Stimulated activated effector memory CD8-positive, alpha-beta T cell treated with anti-CD3 and anti-CD28 coated beads, Interleukin-12 subunit alpha, Interleukin-12 subunit beta, amount 100 ng/mL, for 72 hours (primary cell): ENCODE results near the gene ZBTB5.
"Not testable (repeated sequence)": the region's sequence is repeated elsewhere in the genome, so short reads cannot be mapped to it uniquely, and the experiment has no call there.

Experiments used
- ATAC-seq: fragments of 150-1000 bp; cut with Tn5 transposase; 2 replicates; pipeline ENCODE4 v1.10.0; 2021
- DNase-seq, 2 donors: peaks; one replicate each; pipeline ENCODE4 v3.0.0; 2021 to 2022; ENCODE audit warnings: low spot score in 2 of 2
- H3K27ac Mint-ChIP-seq: one replicate; pipeline ENCODE4 v1.8.0; 2022; ENCODE audit warnings: mild to moderate bottlenecking, mixed read lengths
- H3K36me3 Mint-ChIP-seq: one replicate; pipeline ENCODE4 v1.8.0; 2022; ENCODE audit warnings: mild to moderate bottlenecking, mixed read lengths
- H3K4me1 Mint-ChIP-seq: one replicate; pipeline ENCODE4 v1.8.0; 2022; ENCODE audit warnings: mixed read lengths
- H3K4me3 Mint-ChIP-seq: one replicate; pipeline ENCODE4 v1.8.0; 2022; ENCODE audit warnings: mild to moderate bottlenecking, mixed read lengths
- H3K9me3 Mint-ChIP-seq: one replicate; pipeline ENCODE4 v1.8.0; 2022; ENCODE audit warnings: mixed read lengths

ZBTB5 gene

GRCh38 chr9:37426846-37427245, 38.4 kb downstream of the ZBTB5 start:
- DNase-seq: no peak
- H3K4me3 Mint-ChIP-seq: no peak overlapping the region
- ATAC-seq: no peak
- no peak overlapping the region for H3K27ac Mint-ChIP-seq
- H3K9me3 Mint-ChIP-seq: no peaks in the 10 kb centered on the region
- peaks cover 18% of the 10 kb centered on the region for H3K4me1 Mint-ChIP-seq
- peaks cover 45% of the 10 kb centered on the region for H3K36me3 Mint-ChIP-seq

- not testable (repeated sequence) for H3K27ac Mint-ChIP-seq, H3K9me3 Mint-ChIP-seq, H3K4me3 Mint-ChIP-seq, DNase-seq, ATAC-seq
- H3K4me1 Mint-ChIP-seq: peaks cover 20% of the 10 kb centered on the region
- peaks cover 42% of the 10 kb centered on the region for H3K36me3 Mint-ChIP-seq
Measured at GRCh38 chr9:37426431-37426830, 38.8 kb downstream of the ZBTB5 start.

DNA sequence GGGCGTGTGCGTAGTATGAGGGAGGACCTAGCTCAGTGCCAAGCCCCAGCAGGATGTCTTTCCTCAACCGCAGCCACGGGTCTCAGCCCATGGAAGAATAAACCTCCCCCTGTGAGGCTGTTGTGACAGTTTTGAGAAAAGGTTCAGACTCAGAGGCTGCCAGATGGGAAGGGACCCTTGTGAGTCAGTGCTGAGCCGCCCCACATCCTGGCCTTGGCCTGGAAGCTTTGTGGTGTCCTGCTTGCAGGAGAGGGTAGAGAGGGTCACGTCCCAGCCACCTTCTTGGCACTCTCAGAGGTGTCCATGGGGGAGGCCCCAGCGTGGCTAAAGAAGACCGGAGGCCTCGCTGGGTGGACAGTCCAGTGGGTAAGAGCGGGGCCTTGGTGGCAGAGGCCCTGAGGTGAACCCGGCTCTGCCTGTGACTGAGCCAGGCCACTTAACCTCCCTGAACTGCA, 39.9 kb downstream of the ZBTB5 start:
- Mint-ChIP-seq H3K36me3 (peaks cover 42% of the 10 kb centered on the region), H3K4me3 (no peak overlapping the region), H3K9me3 (no peaks in the 10 kb centered on the region), H3K4me1 (peaks cover 20% of the 10 kb centered on the region), H3K27ac (no peak overlapping the region)
- no peak for DNase-seq
- ATAC-seq: no peak

DNA sequence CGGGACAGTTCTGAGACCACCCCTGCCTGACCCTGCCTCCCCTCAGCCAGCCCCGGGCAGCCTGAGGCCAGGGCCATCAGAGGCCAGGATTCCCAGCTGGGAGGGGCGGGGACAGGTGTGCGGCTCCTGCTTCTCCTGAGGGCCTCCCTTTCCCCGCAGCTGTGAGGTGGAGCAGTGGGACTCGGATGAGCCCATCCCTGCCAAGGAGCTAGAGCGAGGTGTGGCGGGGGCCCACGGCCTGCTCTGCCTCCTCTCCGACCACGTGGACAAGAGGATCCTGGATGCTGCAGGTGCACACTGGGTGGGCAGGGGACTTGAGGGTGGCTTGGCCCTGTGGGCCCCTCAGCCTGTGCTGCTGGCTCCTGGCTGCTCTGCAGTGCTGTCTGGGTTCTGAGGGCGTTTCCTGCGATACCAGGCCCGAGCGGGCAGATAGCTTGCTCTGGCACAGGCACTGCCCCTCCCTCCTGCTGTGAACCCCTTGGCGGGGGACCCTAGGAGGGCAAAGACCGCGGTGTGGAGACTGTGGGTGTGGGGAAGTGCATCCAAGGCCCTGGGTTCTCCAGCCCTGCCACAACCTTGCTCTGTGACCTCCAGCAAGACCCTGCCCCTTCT, 40.5 kb downstream of the ZBTB5 start:
- H3K4me1 Mint-ChIP-seq: peaks cover 20% of the 10 kb centered on the region
- H3K36me3 Mint-ChIP-seq: peaks cover 42% of the 10 kb centered on the region
- no peaks in the 10 kb centered on the region for H3K9me3 Mint-ChIP-seq
- H3K4me3 Mint-ChIP-seq: no peak overlapping the region
- ATAC-seq (no peak), DNase-seq (no peak)
- no peak overlapping the region for H3K27ac Mint-ChIP-seq

DNA sequence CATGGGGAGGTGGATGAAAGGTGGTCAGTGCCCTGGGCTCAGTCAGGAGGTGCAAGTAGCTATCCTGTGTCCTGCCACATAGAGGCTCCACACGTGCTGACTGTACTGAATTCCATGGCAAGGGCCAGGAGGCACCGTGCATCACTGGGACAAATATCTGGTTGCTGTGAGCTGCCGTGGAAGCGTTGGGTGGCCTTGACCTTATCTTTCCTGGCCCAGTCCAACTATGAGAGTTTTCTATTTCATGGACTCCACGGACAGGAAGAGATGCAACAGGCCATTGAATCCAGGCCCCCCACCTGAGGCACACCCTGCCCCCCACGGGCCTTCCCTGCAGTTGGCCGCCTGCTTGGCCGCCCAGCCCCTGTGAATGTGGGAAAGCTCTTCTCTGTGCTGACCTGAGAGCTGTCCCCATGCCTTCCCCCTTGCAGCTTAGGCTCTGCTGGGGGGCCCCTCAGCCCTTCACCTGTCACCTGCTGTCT, 41.0 kb downstream of the ZBTB5 start:
- Mint-ChIP-seq H3K4me1 (peaks cover 20% of the 10 kb centered on the region), H3K36me3 (peaks cover 42% of the 10 kb centered on the region), H3K4me3 (peak overlapping the region; percentile 95), H3K27ac (no peak overlapping the region), H3K9me3 (no peaks in the 10 kb centered on the region)
- ATAC-seq: no peak
- no peak for DNase-seq

DNA sequence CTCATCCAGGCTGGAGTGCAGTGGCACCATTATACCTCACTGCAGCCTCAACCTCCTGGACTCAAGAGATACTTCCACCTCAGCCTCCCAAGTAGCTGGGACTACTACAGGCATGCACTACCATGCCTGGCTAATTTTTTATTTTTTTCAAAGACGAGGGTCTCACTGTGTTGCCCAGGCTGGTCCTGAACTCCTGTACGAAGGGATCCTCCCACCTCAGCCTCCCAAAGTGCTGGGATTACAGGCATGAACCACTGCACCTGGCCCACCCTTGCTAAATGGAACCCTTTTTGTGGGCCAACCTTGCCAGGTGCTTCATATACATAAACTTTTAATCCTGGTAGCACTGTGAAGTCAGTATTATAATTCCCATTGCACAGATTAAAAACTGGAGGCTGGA, 41.7 kb downstream of the ZBTB5 start:
- H3K4me3 Mint-ChIP-seq: peak overlapping the region; percentile 95
- peaks cover 37% of the 10 kb centered on the region for H3K36me3 Mint-ChIP-seq
- ATAC-seq: no peak
- DNase-seq: no peak
- H3K9me3 Mint-ChIP-seq: no peaks in the 10 kb centered on the region
- peaks cover 20% of the 10 kb centered on the region for H3K4me1 Mint-ChIP-seq
- peak overlapping the region; percentile 99 for H3K27ac Mint-ChIP-seq

DNA sequence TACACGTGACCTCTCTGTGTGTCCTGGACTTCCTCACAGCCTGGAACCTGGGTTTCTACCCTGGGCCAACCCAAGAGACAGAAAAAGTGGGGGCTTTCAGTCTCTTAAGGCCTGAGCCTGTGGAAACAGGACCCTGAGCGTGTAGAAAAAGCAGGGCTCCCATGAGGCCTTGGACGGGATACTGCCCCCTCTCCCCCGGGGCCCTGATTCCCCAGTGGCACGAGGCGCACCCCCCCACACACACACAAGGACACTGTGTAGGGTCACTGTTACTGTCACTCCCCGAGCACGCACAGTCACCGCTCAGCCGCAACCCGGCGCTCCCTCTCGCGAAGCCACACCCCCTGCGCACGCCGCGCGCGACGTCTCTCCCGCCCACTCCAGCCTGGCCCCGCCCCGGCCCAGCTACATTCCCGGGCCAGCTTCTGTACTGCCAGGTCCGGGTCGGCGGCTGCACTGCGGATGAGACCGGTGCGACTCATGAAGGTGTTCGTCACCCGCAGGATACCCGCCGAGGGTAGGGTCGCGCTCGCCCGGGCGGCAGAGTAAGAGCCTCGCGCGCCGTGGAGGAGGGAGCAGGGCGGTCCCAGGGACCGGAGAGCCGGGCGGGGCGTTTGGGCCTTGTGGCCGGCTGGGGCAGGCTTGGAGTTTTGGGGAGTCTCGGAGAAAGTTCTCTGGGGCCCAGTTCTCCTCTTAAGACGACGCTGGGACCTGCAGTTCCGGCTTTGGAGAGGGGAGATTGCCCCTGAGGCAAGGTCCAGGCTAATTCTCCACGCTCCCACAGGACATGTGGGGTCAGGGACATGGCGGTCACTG, 42.8 kb downstream of the ZBTB5 start, which contains the start of gene GRHPR:
Gene GRHPR, plus strand, starts transcription at position 408 of the 816 bp plus-strand sequence. Its CDS starts 55 bp downstream, at position 463.
- DNase-seq (peak; percentile 89 to 96), ATAC-seq (peak; percentile 98)
- no peaks in the 10 kb centered on the region for H3K9me3 Mint-ChIP-seq
- peak within 1 kb of the TSS; percentile 99 for H3K27ac Mint-ChIP-seq
- peaks cover 27% of the 10 kb centered on the region for H3K36me3 Mint-ChIP-seq
- peaks cover 20% of the 10 kb centered on the region for H3K4me1 Mint-ChIP-seq
- H3K4me3 Mint-ChIP-seq: peak within 1 kb of the TSS; percentile 95

- peak; percentile 0 for ATAC-seq
- peak overlapping the region; percentile 99 for H3K27ac Mint-ChIP-seq
- H3K9me3 Mint-ChIP-seq: no peaks in the 10 kb centered on the region
- peaks cover 21% of the 10 kb centered on the region for H3K36me3 Mint-ChIP-seq
- DNase-seq: no peak
- H3K4me1 Mint-ChIP-seq: peaks cover 20% of the 10 kb centered on the region
- peak overlapping the region; percentile 95 for H3K4me3 Mint-ChIP-seq
Measured at GRCh38 chr9:37421914-37422288, 43.3 kb downstream of the ZBTB5 start.

DNA sequence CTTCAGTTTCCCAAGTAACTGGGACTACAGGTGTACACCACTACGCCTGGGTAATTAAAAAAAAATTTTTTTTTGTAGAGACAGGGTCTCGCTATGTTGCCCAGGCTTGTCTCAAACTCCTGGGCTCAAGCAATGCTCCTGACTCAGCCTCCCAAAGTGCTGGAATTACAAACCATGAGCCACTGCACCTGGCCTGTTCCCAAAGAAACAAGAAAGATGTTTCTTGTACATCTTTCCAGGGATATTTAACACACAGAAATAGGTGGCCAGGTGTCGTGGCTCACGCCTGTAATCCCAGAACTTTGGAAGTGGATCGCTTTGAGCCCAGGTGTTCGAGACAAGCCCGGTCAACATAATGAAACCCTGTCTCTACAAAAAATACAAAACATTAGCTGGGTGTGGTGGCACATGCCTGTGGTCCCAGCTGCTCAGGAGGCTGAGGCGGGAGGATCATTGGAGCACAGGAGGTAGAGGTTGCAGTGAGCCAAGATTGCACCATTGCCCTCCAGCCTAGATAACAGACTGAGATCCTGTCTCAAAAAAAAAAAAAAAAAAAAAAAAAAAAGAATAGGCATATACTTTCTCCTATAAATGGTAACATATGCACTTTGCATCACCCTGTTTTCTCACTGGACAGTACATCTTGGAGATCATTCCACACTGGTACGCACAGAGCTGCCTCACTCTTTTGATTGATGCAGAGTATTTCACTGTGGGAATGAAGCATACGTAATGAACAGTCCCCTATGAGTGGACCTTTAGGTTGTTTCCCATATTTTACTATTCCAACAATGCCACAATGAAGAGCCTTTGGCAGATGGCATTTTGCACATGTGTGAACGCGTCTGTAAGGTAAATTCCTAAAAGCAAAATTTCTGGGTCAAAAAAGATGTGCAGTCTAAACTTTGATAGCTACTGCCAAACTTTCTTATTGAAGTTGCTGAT, 44.7 kb downstream of the ZBTB5 start:
- Mint-ChIP-seq H3K4me1 (peaks cover 21% of the 10 kb centered on the region), H3K4me3 (no peak overlapping the region), H3K36me3 (peaks cover 7% of the 10 kb centered on the region), H3K27ac (no peak overlapping the region), H3K9me3 (no peaks in the 10 kb centered on the region)
- no peak for DNase-seq
- no peak for ATAC-seq

- Mint-ChIP-seq H3K27ac (no peak overlapping the region), H3K36me3 (peaks cover 6% of the 10 kb centered on the region), H3K4me3 (no peak overlapping the region), H3K9me3 (no peaks in the 10 kb centered on the region), H3K4me1 (peaks cover 29% of the 10 kb centered on the region)
- ATAC-seq (no peak), DNase-seq (no peak)
Measured at GRCh38 chr9:37419204-37419603, 46.0 kb downstream of the ZBTB5 start.

DNA sequence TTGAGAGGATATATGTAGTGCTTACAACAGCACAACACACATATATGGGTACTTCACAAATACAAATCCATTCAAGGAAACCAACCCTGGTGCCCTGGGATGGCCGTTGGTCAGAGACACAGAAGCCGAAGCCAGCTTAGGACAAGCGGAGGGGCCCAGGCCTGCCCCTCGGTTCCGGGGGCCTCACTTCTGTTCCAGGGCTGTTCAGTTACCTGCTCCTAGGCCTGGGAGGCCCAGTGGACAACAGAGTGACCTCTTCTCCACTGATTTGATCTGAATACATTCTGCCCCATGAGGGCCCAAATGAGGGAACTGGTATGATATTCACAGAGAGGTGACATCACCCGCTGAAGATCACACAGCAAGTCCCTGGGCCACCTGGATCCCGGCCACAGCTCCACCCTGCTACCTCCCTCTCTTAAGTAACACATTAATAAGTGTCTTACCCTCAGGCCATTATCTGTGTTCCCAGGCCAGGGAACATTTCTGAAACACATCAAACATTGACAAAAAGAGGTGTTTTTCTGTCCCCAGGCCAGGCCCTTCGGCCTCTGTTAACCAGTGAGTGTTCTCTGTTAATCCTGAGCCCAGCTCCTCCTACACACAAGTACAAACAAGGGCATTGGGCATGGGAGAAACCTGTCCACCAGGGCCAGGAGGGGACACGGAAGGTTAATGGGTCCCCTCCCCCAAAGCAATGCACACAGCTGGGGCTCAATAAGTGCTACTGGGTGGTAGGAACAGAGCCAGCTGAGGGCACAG, 47.2 kb downstream of the ZBTB5 start:
- Mint-ChIP-seq H3K9me3 (no peaks in the 10 kb centered on the region), H3K27ac (no peak overlapping the region), H3K4me3 (no peak overlapping the region), H3K36me3 (peaks cover 6% of the 10 kb centered on the region), H3K4me1 (peaks cover 17% of the 10 kb centered on the region)
- ATAC-seq (no peak), DNase-seq (no peak)

DNA sequence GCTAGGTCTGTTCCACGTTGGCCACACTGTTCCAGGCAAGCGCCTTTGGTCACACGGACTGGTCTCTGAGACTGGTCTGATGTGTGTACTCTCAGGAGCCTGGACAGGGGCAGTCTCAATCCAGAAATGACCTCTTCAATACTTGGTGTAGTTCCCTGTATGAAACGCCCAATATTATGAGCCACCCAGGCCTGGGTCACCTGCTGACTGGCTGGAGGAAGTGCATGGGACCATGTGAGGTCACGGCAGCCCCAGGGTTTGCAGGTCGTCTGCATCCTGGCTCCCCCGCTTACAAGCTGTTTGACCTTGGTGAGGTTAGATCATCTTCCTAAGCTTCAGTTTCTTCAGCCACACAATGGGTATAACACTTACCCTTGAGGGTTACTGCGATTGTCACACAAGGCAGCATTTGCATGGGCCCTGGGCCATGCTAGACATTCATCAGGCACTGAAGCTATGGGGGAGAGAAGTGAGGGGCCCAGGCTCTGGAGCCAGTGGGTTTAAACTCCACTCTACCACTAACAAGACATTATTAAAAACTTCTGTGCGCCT, 47.9 kb downstream of the ZBTB5 start:
- no peak for ATAC-seq
- no peak for DNase-seq

GRCh38 chr9:37415011-37415719, 50.1 kb downstream of the ZBTB5 start:
- Mint-ChIP-seq H3K9me3 (no peaks in the 10 kb centered on the region), H3K4me3 (peak overlapping the region; percentile 28), H3K4me1 (peaks cover 34% of the 10 kb centered on the region), H3K36me3 (peaks cover 6% of the 10 kb centered on the region), H3K27ac (peak overlapping the region; percentile 45)
- peak; percentile 77 for ATAC-seq
- DNase-seq: peak; percentile 70 to 89

More for the DNA sequence above, 47.9 kb downstream of the ZBTB5 start:
- Mint-ChIP-seq H3K9me3 (no peaks in the 10 kb centered on the region), H3K27ac (no peak overlapping the region), H3K36me3 (peaks cover 2% of the 10 kb centered on the region), H3K4me3 (no peak overlapping the region), H3K4me1 (peaks cover 19% of the 10 kb centered on the region)
